Measurements from ENCODE around the gene MPPED2.

The MPPED2 gene

GRCh38 chr11:30420233-30420787 is 165.8 kb downstream of the MPPED2 start:
- no peak for DNase-seq (ENCODE audit: low spot score)

- DNase-seq (ENCODE audit: low spot score), result no peak
Observed at GRCh38 chr11:30414806-30415205, 171.3 kb downstream of the MPPED2 start.

GRCh38 chr11:30414244-30414643 is 171.9 kb downstream of the MPPED2 start:
- DNase-seq (ENCODE audit: low spot score), result no peak

GRCh38 chr11:30412509-30412908 is 173.6 kb downstream of the MPPED2 start:
- no peak for DNase-seq (ENCODE audit: low spot score)

GRCh38 chr11:30411383-30411782 is 174.8 kb downstream of the MPPED2 start:
- no peak for DNase-seq (ENCODE audit: low spot score)

GRCh38 chr11:30406978-30407762 is 179.0 kb downstream of the MPPED2 start:
- DNase-seq (ENCODE audit: low spot score), result no peak

GRCh38 chr11:30405385-30405784 is 180.8 kb downstream of the MPPED2 start:
- no peak for DNase-seq (ENCODE audit: low spot score)

GRCh38 chr11:30404136-30404535 is 182.0 kb downstream of the MPPED2 start:
- no peak for DNase-seq (ENCODE audit: low spot score)

- DNase-seq (ENCODE audit: low spot score), result no peak
Observed at GRCh38 chr11:30395751-30396150, 190.4 kb downstream of the MPPED2 start.

- no peak for DNase-seq (ENCODE audit: low spot score)
Observed at GRCh38 chr11:30393012-30393411, 193.1 kb downstream of the MPPED2 start.

- DNase-seq (ENCODE audit: low spot score), result no peak
Observed at GRCh38 chr11:30392221-30392784, 193.8 kb downstream of the MPPED2 start.

- DNase-seq (ENCODE audit: low spot score), result no peak
Observed at GRCh38 chr11:30388957-30389356, 197.2 kb downstream of the MPPED2 start.

GRCh38 chr11:30387891-30388861 is 198.0 kb downstream of the MPPED2 start:
- no peak for DNase-seq (ENCODE audit: low spot score)

GRCh38 chr11:30381879-30382278 is 204.3 kb downstream of the MPPED2 start:
- no peak for DNase-seq (ENCODE audit: low spot score)

- no peak for DNase-seq (ENCODE audit: low spot score)
Observed at GRCh38 chr11:30380846-30381245, 205.3 kb downstream of the MPPED2 start.

GRCh38 chr11:30377347-30377746 is 208.8 kb downstream of the MPPED2 start:
- no peak for DNase-seq (ENCODE audit: low spot score)

- no peak for DNase-seq (ENCODE audit: low spot score)
Observed at GRCh38 chr11:30370164-30370563, 216.0 kb downstream of the MPPED2 start.

- no peak for DNase-seq (ENCODE audit: low spot score)
Observed at GRCh38 chr11:30368394-30368793, 217.8 kb downstream of the MPPED2 start.

- no peak for DNase-seq (ENCODE audit: low spot score)
Observed at GRCh38 chr11:30365793-30366517, 220.2 kb downstream of the MPPED2 start.

GRCh38 chr11:30364837-30365482 is 221.2 kb downstream of the MPPED2 start:
- no peak for DNase-seq (ENCODE audit: low spot score)
